ENCODE data around the gene RNF207.

DNA sequence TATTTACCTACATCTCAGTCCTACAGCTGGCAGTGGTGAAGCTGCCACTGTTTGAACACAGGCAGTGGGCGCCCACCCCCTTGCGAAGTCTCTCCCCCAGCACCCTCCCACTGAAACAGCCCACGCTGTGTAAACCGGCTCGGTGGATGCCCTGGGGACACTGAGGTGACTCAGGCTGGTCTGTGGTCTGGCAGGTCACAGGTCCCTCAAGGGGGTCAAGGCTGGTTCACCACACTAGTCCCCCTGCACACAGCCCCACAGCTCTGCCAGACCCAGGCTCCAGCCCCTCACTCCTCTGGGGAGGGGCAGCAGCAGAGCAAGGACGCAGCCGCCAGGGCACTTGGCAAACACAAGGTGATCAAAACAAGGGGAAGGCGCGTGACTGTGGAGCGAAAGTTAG lies 33.4 kb upstream of the RNF207 start:
- TF ChIP-seq, protein P1, sequence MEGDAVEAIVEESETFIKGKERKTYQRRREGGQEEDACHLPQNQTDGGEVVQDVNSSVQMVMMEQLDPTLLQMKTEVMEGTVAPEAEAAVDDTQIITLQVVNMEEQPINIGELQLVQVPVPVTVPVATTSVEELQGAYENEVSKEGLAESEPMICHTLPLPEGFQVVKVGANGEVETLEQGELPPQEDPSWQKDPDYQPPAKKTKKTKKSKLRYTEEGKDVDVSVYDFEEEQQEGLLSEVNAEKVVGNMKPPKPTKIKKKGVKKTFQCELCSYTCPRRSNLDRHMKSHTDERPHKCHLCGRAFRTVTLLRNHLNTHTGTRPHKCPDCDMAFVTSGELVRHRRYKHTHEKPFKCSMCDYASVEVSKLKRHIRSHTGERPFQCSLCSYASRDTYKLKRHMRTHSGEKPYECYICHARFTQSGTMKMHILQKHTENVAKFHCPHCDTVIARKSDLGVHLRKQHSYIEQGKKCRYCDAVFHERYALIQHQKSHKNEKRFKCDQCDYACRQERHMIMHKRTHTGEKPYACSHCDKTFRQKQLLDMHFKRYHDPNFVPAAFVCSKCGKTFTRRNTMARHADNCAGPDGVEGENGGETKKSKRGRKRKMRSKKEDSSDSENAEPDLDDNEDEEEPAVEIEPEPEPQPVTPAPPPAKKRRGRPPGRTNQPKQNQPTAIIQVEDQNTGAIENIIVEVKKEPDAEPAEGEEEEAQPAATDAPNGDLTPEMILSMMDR (conservative IDR thresholded peaks at IDR 0.05; ENCODE audit: low read length), result no peak
- no peak for TF ChIP-seq EZH2phosphoT487 (IDR thresholded peaks at IDR 0.05; ENCODE audit: borderline replicate concordance)

Data from Loucy (cell line).